Type B pancreatic cell (in vitro differentiated cells): ENCODE data around the gene RPTN. TPM values are rescaled to one million over a fixed set of nuclear protein-coding genes. Genes with fewer than 3 reads are reported as not detected.

Experiments
- DNase-seq: peaks from one replicate; pipeline ENCODE4 v3.0.0; 2021; ENCODE audit warnings: mixed read lengths; ENCODE audit not compliant: unreplicated experiment; ENCODE audit errors: extremely low spot score
- H3K27ac Mint-ChIP-seq: 2 replicates; pipeline ENCODE4 v1.8.0; 2021; ENCODE audit warnings: mild to moderate bottlenecking, mixed read lengths
- H3K27me3 Mint-ChIP-seq: 2 replicates; pipeline ENCODE4 v1.8.0; 2021; ENCODE audit warnings: mixed read lengths
- H3K36me3 Mint-ChIP-seq: 2 replicates; pipeline ENCODE4 v1.8.0; 2021; ENCODE audit warnings: mixed read lengths
- H3K4me1 Mint-ChIP-seq: one replicate; pipeline ENCODE4 v1.8.0; 2021; ENCODE audit warnings: mixed read lengths; ENCODE audit not compliant: unreplicated experiment
- H3K4me3 Mint-ChIP-seq: 2 replicates; pipeline ENCODE4 v1.8.0; 2021; ENCODE audit warnings: mild to moderate bottlenecking, mixed read lengths
- H3K9me3 Mint-ChIP-seq: 2 replicates; pipeline ENCODE4 v1.8.0; 2021; ENCODE audit warnings: mixed read lengths
- total RNA-seq: library from RNA; stranded (reverse); gene quantifications from 2 replicates; pipeline ENCODE4 v1.2.1, GENCODE V29; 2021; ENCODE audit warnings: low replicate concordance
- TF ChIP-seq, protein P1 (sequence below): fragments of 200-600 bp; sonication (generic); conservative IDR thresholded peaks from 2 replicates; pipeline ENCODE4 v1.5.0; 2021; ENCODE audit warnings: antibody characterized with exemption, mild to moderate bottlenecking

The RPTN gene
- total RNA-seq, 1 donor from 2014 or later: 0.34 TPM

- H3K4me1 Mint-ChIP-seq: no peaks in the 10 kb centered on the region
- H3K36me3 Mint-ChIP-seq: no peaks in the 10 kb centered on the region
- DNase-seq: no peak
- TF ChIP-seq, protein P1, sequence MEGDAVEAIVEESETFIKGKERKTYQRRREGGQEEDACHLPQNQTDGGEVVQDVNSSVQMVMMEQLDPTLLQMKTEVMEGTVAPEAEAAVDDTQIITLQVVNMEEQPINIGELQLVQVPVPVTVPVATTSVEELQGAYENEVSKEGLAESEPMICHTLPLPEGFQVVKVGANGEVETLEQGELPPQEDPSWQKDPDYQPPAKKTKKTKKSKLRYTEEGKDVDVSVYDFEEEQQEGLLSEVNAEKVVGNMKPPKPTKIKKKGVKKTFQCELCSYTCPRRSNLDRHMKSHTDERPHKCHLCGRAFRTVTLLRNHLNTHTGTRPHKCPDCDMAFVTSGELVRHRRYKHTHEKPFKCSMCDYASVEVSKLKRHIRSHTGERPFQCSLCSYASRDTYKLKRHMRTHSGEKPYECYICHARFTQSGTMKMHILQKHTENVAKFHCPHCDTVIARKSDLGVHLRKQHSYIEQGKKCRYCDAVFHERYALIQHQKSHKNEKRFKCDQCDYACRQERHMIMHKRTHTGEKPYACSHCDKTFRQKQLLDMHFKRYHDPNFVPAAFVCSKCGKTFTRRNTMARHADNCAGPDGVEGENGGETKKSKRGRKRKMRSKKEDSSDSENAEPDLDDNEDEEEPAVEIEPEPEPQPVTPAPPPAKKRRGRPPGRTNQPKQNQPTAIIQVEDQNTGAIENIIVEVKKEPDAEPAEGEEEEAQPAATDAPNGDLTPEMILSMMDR: no peak
- no peaks in the 10 kb centered on the region for H3K9me3 Mint-ChIP-seq
- no peak overlapping the region for H3K4me3 Mint-ChIP-seq
- peak overlapping the region; percentile 50 for H3K27ac Mint-ChIP-seq
- H3K27me3 Mint-ChIP-seq: peaks cover 3% of the 10 kb centered on the region
Observed at GRCh38 chr1:152162792-152163463, 3.9 kb upstream of the RPTN start.

- no peak for DNase-seq
- Mint-ChIP-seq H3K27ac (no peak overlapping the region), H3K4me1 (no peaks in the 10 kb centered on the region), H3K36me3 (no peaks in the 10 kb centered on the region), H3K9me3 (peaks cover 4% of the 10 kb centered on the region), H3K27me3 (peaks cover 3% of the 10 kb centered on the region), H3K4me3 (no peak overlapping the region)
- TF ChIP-seq, protein P1: no peak
Observed at GRCh38 chr1:152160576-152160975, 1.5 kb upstream of the RPTN start.

- Mint-ChIP-seq H3K27ac (no peak overlapping the region), H3K36me3 (no peaks in the 10 kb centered on the region), H3K4me3 (no peak overlapping the region), H3K9me3 (peaks cover 4% of the 10 kb centered on the region), H3K4me1 (no peaks in the 10 kb centered on the region), H3K27me3 (no peaks in the 10 kb centered on the region)
- TF ChIP-seq, protein P1: no peak
- DNase-seq: no peak
Observed at GRCh38 chr1:152153996-152154395, 5.0 kb downstream of the RPTN start.

DNA sequence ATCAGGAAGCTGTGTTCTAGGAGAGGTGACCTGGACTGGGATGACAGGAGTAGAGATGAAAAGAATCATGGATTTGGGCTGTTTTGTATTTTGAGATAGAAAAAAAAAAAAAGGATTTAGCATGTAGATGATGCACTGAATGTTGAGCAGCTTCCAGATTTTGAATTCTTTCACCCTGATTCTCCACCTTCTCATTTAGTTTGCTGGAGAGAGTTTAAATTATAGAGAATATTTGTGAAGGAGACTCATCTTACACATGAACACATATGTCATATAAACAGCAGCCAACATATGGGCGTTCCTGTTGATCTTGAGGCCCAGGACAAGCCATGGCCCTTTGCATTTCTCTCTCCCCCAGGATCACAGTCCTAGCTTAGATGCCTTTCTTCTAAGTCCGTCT lies 7.4 kb downstream of the RPTN start:
- H3K4me1 Mint-ChIP-seq: no peaks in the 10 kb centered on the region
- H3K9me3 Mint-ChIP-seq: peaks cover 7% of the 10 kb centered on the region
- H3K27me3 Mint-ChIP-seq: no peaks in the 10 kb centered on the region
- no peak for DNase-seq
- no peak overlapping the region for H3K27ac Mint-ChIP-seq
- H3K36me3 Mint-ChIP-seq: no peaks in the 10 kb centered on the region
- H3K4me3 Mint-ChIP-seq: no peak overlapping the region
- TF ChIP-seq, protein P1: no peak

DNA sequence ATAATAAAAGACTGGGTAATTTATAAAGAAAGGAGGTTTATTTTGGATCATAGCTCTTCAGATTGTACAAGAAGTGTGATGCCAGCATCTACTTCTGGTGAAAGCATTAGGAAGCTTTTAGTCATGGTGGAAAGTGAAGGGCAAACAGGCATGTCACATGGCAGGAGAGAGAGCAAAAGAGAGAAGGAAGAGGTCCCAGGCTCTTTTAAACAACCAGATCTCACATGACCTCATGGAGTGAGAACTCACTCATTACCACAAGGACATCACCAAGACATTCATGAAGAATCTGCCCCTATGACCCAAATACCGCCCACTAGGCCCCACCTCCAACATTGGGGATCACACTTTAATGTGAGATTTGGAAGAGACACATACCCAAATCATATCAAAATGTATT lies 10.0 kb downstream of the RPTN start:
- Mint-ChIP-seq H3K9me3 (peaks cover 10% of the 10 kb centered on the region), H3K27ac (no peak overlapping the region), H3K27me3 (no peaks in the 10 kb centered on the region), H3K4me1 (no peaks in the 10 kb centered on the region), H3K4me3 (no peak overlapping the region), H3K36me3 (no peaks in the 10 kb centered on the region)
- TF ChIP-seq, protein P1: no peak
- DNase-seq: no peak
